GM18907 (cell line): ENCODE data around the gene ODAD4.

Experiments used
- ATAC-seq: cut with Tn5 transposase; IDR thresholded peaks from one replicate; pipeline ENCODE4 v1.9.1; 2021; ENCODE audit warnings: mild to moderate bottlenecking, moderate library complexity; ENCODE audit not compliant: unreplicated experiment

Gene ODAD4

DNA sequence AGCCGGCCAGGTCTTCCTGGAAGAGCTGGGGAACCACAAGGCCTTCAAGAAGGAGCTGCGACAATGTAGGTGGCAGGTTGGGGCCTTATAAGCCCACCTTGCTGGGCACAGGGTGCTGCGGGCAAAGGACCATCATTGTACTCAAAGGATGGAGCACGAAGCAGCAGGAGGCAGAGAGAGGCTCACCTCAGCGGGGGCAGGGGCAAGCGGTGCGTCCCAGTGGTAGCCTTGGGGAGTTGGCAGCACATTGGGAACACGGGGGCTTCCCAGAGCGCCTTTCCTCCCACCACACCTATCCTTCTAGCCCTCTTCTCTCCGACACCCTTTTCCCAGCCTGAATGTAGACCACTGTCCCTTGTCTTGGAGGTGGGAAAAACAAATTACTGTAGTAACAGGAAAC is 38.3 kb downstream of the ODAD4 start:
- no peak for ATAC-seq

DNA sequence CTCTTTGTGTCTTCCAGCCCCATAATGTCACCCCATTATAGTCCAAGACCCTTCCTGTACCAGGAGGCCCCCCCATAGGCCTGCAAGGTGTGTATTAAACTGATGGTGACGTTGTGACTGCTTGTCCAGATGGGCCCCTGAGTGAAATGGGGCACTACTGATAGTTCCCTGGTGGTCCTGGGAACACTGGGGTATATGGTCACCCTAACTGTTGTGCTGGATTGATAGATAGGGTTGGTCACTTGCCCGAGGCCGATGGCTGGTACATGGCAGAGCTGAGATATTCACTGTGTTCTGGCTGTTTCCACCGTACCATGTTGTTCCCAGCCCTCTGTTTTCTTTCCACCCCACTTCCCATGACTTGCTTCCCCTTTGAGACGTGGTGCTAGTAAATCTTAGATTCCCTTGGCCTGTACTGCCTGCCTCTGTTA is 40.5 kb downstream of the ODAD4 start:
- no peak for ATAC-seq

DNA sequence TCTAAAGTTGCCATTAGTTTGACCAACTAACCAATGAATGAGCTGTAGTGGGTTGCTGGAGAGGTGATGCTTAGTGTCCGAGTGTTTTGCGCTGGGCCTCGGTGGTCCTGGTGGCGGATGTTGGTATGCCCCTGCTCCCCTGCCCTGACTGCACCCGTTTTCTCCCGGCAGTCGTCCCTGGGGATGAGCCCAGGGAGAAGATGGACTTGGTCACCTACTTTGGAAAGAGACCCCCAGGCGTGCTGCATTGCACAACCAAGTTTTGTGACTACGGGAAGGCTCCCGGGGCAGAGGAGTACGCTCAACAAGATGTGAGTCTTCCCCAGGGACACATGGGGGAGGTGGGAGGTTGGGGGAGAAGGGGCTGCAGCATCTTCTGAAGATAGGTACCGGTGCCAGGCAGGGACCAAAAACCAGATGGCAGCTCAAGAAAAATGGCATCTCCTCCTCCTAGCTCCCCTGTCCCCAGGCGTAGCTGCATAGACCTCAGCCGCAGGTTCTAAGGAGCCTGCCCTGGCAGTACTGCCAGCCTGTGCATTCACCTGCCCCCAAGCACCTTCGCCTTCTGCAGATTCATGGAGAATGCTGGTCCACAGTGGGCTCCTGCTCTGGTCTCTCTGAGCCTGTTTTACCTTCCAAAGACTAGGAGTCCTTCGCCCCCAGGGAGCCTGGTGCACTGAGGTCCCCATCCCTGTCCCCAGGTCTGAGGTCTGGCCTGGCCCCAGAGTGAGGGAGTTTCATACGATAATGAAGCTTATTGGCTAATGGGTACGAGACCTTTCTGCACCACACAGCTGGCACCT is 41.5 kb downstream of the ODAD4 start:
- ATAC-seq = no peak

DNA sequence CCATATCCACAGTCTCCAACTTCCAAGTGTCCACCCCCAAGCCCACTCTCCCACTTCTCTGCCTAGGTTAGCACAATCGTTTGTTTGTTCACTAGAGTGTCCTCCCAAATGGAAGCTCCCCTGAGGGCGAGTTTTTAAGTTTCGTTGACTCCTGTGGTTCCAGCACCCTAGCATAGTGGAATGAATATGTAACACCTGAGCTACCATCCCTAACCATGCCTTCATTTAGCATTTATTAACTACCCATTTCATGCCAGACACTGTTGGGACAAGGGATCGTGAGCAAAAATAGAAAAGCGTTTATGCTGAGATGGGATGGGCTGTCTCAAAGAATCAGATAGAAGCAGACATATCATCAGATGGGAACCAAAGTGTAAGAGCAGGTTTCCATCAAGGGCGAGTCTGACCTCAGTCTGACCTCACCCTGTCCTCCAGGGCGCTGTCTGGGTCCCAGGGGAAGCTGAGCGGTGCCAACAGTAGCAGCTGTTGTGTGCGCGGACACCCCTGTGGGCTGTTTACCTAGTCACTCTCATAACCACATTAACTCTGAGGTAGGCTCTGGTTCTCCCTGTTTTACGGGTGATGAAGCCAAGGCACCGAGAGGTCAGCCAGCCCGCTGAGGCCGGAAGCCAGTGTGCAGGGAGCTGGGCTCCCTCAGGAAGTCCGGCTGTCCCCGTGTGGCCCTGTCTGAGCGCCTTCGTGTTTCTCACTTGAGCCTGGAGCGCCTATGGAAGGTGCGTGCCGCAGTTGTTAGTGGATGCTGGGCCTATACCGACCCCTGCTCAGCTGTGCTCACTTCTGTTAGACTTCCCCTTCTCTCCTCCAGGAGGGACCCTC is 42.4 kb downstream of the ODAD4 start:
- ATAC-seq = peak; percentile 66

DNA sequence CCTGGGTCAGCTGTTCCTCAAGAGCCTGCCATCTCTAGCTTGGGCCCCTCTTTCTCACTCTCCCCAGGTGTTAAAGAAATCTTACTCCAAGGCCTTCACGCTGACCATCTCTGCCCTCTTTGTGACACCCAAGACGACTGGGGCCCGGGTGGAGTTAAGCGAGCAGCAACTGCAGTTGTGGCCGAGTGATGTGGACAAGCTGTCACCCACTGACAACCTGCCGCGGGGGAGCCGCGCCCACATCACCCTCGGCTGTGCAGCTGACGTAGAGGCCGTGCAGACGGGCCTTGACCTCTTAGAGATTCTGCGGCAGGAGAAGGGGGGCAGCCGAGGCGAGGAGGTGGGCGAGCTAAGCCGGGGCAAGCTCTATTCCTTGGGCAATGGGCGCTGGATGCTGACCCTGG is 43.0 kb downstream of the ODAD4 start:
- no peak for ATAC-seq

DNA sequence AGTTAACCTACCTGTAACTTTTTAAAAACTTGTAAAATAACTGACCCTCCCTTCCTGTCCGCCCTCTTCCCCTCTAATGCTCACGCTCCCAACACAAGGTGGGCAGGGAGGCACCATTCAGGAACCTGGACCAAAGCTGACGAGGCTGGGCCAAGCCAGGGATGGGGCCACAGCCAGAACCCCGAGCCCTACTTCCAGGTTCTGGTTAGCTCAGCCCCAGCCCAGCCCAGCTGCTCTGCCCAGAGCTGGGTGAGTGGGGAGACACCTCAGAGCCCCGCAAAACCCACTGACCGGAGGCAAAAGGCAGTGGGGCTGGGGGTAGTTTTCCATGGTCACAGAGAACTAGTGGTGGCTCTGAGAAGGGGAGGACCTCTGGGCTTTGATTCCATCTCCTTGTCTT is 43.6 kb downstream of the ODAD4 start:
- no peak for ATAC-seq

DNA sequence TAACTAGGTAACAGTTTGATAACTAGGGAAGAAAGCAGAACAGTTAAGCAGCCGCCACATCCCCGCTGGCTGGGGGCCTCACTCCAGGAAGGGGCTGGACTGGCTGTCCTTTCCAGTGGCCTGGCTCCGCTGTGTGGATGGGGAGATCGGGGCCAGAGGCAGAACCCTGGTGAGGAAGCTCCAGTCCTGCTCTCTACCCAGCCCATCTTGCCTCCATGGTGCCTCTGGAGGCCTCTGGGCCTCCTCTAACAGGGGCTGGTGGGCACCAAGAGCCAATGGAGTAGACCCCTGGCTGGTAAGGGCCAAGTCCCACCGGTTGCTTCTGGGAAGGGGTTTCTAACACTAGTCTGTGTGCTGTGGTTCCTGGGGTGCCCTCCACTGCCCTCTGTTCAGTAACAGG is 44.2 kb downstream of the ODAD4 start:
- no peak for ATAC-seq

DNA sequence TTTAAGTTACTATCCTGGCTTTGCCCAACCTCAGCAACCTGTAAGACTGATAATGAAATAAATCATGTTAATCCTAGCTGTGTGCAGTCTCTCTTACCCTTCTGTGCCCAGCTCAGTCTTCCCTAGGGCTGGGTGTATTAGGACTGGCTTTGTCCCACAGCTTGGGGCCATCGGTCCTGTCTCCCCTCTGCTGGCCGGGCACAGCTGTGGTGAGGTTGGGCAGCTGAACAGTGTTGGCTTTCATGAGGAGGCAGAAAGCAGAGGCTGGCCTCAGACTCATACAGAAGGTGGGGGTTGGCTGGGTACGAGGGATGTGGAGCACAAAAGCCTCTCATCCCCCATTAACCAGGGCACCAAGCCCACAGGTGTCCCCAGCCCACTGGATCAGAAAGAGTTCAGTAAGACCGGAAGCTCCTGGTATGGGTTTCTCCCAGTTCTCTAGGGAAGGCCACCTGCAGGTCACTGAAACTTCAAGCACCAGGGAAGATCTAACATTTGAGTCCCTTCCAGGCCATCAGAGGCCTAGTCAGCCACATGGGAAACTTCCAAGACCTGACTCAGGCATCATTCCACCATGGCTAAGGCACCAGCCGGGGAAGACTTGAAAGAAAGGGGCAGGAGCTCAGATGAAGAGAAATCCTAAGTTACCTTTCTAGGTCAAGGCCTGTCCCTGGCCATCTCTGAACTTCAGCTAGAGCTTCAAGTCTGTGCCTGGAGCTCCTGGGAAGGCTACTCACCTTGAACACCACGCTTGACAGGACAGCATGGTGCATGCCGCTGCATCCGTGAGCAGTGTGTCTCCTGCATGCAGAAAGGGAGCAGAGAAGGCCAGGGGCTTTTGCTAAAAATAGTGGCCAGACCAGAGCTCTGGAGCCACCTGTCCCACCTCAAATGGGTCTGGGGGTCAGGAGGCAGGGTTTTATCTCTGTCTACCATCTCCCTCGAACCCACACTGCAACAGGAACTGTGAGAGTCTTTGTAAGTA is 45.0 kb downstream of the ODAD4 start:
- ATAC-seq = no peak

DNA sequence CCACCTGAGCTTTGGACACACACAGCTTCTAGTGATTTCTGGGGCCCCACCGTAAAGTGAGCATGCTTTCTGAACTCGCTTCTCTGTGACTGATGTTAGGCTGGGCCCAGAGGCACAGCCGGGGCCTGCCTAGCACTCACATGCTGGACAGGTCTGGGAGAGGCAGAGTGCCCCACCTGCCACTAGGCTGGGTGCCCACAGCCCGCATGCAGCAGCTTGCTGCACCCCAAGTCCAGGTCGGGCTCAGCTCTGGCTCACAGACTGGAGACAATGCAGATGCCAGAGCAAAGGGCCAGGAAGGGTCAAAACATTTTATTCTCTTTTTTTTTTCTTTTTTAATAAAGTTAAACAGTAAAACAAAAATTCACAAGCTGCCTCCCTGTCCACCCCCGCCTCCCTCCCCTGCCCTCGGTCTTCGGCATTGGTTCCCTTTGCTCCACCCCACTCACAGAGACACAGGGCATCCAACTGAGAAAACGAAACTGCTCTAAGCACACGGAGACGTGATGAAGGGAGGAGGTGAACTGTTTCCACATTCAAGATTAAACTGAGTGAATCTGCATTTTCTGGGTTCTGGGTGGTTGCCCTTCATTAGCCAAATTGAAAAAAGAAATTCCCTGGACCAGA is 45.8 kb downstream of the ODAD4 start:
- ATAC-seq = no peak

DNA sequence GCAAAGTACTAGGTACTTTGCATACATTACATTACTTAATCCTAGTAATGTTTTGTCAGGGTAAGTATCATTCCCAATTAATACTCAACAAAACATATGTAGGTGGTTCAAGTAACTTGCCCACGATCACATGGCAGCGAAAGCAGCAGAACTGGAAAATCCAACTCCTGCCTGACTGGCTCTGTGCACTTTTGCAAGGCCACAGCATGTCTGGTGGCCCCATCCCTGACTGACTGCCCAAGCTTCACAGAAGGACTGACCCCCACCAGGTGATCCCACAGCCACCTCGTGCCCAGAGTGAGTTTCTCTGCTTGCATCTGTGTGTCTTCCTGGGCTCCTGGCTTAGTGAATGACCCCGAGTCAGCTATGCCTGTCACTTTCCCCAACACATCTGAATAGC is 47.6 kb downstream of the ODAD4 start:
- ATAC-seq = no peak

DNA sequence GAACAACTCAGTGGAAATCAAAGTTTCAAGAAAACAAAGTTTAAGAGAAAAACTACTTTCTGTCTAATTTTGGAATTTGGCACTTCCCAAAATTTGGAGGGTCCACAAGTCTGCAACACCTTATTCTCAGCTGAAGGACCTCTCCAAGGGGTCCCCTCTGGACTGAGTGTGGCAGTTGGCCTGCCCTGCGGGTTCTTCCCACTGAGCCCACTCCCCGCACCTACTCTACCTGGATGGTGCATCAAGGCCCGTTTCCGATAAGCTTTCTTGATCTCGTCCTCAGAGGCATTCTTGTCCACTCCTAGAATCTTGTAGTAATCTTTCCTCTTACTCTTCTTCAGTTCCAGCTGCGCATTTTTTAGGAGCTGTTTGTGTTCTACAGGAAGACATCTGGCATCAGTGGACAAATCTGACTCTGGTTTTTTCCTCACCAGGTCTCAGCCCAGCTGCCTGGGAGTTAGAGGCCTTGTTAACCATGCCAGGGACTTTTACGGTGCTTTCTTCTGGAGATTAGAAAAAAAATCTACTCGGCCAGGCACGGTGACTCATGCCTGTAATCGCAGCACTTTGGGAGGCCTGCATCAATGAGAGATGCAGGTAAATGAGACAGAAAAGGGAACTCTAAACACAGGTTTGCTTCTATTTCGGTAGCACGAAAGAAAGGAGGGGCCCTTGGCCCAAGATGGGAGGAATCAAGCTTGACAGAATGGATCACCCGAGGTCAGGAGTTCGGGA is 51.8 kb downstream of the ODAD4 start:
- no peak for ATAC-seq

DNA sequence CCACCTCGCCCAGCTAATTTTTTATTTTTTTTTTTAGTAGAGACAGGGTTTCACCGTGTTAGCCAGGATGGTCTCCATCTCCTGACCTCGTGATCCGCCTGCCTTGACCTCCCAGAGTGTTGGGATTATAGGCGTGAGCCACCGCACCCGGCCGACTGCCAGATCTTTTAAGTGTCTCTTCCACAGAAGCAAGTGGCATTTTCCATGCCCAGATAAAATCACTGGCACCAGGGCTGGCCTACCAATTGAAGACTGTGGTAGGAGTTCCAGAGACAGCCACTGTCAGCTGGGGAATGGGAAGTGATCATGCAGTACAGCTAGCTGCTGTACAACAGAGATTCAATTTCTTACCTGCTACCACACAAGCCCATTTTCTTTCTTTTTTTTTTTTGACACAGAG is 54.0 kb downstream of the ODAD4 start:
- ATAC-seq = no peak

DNA sequence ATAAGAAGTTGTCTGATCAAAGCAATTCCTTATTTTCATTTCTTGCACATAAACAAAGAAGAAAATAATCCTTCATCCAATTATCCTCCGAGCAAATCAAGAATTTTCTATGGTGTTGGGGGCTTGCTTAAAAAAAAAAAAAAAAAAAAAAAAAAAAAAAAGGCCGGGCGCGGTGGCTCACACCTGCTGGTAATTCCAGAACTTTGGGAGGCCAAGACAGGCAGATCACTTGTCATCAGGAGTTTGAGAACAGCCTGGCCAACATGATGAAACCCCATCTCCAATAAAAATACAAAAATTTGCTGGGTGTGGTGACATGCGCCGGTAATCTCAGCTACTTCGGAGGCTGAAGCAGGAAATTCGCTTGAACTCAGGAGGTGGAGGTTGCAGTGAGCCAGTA is 55.5 kb downstream of the ODAD4 start:
- ATAC-seq = no peak

DNA sequence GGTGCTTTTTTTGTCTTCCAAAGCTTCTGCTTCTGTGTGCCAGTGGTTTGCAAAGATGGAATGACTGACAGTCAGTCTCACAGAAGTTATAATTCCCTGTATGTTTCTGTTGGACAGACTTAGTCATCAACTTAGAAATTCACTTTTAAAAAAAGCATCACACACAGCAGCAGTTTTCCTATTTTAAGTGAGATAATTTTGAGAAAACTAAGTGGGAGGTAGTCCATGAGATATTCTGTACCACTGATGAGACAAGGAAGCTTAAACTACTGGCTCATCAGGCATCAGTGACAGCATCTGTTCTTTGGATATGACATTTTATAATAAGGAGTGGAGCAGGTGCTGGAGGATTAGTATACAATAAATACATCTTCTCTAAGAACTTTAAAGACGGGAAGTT is 56.2 kb downstream of the ODAD4 start:
- no peak for ATAC-seq

DNA sequence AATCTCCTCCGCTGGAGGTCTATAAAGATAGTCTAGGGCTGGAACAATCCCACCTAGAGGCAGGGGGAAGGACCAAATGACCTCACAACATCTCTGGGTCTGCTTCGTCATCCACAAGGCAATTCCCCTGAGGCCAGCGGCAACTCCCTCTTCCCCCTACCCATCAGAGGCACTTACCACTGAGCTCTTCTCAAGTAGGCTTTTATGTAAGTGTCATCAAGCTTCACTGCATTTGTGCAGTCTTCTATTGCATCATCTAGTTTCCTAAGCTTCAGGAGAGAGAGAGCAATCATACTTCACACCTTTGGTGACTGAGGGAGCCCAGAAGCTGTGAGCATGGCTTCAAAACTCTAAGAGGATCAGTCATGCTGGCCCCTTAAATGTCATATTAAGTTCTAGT is 57.2 kb downstream of the ODAD4 start:
- no peak for ATAC-seq

DNA sequence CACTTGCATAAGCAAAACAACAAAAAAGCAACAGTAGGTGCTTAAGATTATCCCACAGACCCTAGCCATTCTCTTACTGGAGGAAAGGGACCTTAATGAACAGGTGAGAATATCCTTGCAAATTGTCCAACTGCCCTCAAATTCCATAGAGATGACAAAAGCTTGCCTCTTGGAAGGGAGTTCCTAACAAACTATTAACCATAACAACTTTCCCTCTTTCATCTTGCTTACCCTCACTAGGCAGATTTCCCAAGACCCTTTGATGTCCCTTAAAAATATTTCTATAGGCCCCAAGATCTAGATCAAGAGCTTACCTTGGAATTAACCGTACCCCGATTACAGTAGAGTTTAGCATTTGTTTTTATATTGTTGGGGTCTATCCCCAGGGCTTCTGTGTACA is 58.0 kb downstream of the ODAD4 start:
- ATAC-seq = no peak

DNA sequence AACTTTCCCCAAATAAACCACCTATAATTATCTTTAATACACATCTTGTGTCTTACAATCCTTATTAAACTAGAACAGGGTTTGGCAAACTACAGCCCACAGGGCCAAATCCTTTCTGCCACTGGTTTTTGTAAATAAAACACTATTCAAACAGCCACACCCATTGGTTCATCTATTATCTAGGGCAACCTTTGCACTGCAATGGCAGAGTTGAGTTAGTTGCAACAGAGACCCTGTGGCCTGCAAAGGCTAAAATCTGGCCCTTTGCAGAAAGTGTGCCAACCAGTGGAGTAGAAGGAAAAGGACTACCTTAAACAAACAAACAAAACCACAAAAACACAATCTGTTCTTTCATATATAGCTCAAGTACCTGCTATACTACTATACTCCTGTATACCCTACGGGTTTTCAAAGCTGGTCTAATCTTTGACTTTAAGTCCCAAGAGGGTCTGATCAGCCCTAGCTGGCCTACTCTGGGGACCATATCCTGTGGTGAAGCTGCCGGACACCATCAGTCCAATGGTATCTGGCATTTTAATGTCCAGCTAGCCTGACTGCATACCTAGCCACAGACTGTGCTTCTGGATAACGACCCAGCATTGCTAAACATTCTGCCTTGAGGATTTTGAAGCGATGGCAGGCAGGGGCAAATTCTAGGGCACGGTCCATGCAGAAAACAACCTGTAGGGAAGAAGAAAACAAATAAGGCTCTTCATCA is 59.4 kb downstream of the ODAD4 start:
- no peak for ATAC-seq

DNA sequence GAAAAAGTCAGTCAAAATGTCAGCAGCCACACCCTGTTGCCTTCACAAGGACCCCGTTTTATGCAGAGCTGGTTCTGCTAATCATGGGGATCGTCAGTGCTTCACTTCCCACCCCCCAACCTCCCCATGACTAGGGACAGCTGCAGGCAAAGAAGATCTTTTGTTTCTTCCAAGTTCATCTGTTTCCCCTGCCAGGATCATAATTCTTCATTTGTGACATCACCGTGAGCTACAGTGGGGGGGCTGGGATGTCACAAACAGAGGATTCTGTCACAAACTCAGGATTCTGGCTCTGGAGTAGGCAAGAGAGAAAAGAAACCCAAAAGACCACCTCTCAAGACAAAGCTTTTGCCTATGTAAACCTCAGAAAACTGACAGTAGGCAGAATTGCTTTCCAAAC is 62.2 kb downstream of the ODAD4 start:
- ATAC-seq = no peak

DNA sequence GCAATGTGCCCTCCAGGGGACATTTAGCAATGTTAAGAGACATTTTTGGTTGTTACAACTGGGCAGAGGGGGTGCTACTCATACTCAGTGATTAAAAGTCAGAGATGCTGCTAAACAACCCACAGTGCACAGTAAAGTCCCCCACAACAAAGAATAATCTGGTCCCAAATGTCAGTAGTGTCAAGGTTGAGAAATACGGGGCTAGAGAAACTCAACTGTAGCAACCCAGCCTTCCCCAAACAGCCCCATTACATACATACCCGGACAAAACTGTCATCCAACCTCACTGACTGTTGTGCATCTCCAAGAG is 66.4 kb downstream of the ODAD4 start:
- ATAC-seq = no peak

DNA sequence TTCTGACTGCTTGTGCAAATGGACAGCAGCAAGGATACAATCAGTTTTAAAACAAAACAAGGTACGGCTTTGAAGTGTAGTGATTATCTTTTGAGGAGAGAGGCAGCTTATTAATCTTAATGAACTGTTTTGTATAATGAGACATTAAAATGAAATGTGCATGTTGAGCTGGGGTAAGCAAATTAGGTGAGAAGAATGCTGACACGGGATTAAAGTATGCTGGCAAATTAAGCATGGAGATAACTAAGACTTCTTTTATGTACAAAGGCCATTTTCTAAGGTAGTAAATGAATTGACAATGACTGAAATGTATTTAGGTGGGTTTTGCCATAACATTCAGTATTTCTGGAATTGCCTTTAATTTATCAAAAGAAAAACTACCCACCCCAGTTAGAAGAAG is 68.1 kb downstream of the ODAD4 start:
- ATAC-seq = no peak
